Neural cell (in vitro differentiated cells): ENCODE data around the gene LCN9. TPM values are rescaled to one million over a fixed set of nuclear protein-coding genes. Genes with fewer than 3 reads are reported as not detected.

Experiments
- H2AFZ ChIP-seq: fragments of 200-600, 300-800 bp; sonication (generic), shearing (Covaris generic); 2 replicates; pipeline ENCODE4 v1.6.0; 2014; ENCODE audit warnings: low read depth, mild to moderate bottlenecking, antibody characterized with exemption, low read length, moderate library complexity
- H3F3A ChIP-seq: fragments of 200-600 bp; shearing (Covaris generic); 2 replicates; pipeline ENCODE4 v1.6.1; 2016; ENCODE audit warnings: mild to moderate bottlenecking, moderate library complexity, mixed read lengths, antibody characterized with exemption, low read length; ENCODE audit not compliant: insufficient read depth, poor library complexity, severe bottlenecking
- H3K27ac ChIP-seq: fragments of 200-600, 300-800 bp; sonication (generic), shearing (Covaris generic); 2 replicates; pipeline ENCODE4 v1.5.1; 2014; ENCODE audit warnings: mild to moderate bottlenecking, low read length, moderate library complexity
- H3K27me3 ChIP-seq: fragments of 300-800, 200-600 bp; sonication (generic), shearing (Covaris generic); 2 replicates; pipeline ENCODE4 v1.6.0; 2014; ENCODE audit warnings: mild to moderate bottlenecking, low read depth, low read length, moderate library complexity; ENCODE audit not compliant: insufficient read depth
- H3K36me3 ChIP-seq: fragments of 300-800, 200-600 bp; sonication (generic), shearing (Covaris generic); 2 replicates; pipeline ENCODE4 v1.5.1; 2014; ENCODE audit warnings: mild to moderate bottlenecking, antibody characterized with exemption, low read length, moderate library complexity; ENCODE audit not compliant: insufficient read depth
- H3K4me2 ChIP-seq: fragments of 300-800, 200-600 bp; sonication (generic), shearing (Covaris generic); 2 replicates; pipeline ENCODE4 v1.6.0; 2014; ENCODE audit warnings: mild to moderate bottlenecking, low read length
- H3K4me3 ChIP-seq: fragments of 300-800, 200-600 bp; sonication (generic), shearing (Covaris generic); 2 replicates; pipeline ENCODE4 v1.5.1; 2014; ENCODE audit warnings: mild to moderate bottlenecking, low read length, moderate library complexity
- H3K79me2 ChIP-seq: fragments of 200-600 bp; shearing (Covaris generic); replicated peaks from 2 replicates; pipeline ENCODE4 v1.6.0; 2014; ENCODE audit warnings: mild to moderate bottlenecking, low read length, moderate library complexity; ENCODE audit not compliant: insufficient read depth
- H3K9ac ChIP-seq: fragments of 300-800, 200-600 bp; sonication (generic), shearing (Covaris generic); 2 replicates; pipeline ENCODE4 v1.6.1; 2016; ENCODE audit warnings: mild to moderate bottlenecking, low read length, mixed read lengths
- H3K9me2 ChIP-seq: fragments of 200-600 bp; shearing (Covaris generic); 2 replicates; pipeline ENCODE4 v1.6.1; 2016; ENCODE audit warnings: mild to moderate bottlenecking, low read length, mixed read lengths; ENCODE audit not compliant: insufficient read depth
- H3K9me3 ChIP-seq: fragments of 200-600, 300-800 bp; sonication (generic), shearing (Covaris generic); 2 replicates; pipeline ENCODE4 v1.6.1; 2016; ENCODE audit warnings: mild to moderate bottlenecking, mixed run types, low read length, moderate library complexity, mixed read lengths
- H4K20me1 ChIP-seq: fragments of 200-600 bp; shearing (Covaris generic); 2 replicates; pipeline ENCODE4 v1.6.1; 2016; ENCODE audit warnings: mild to moderate bottlenecking, mixed run types; ENCODE audit not compliant: insufficient read depth
- EP300 ChIP-seq: fragments of 450-650 bp; conservative IDR thresholded peaks from 2 replicates; pipeline ENCODE4 v1.6.1; 2014; ENCODE audit warnings: antibody characterized with exemption, mild to moderate bottlenecking, moderate library complexity; ENCODE audit not compliant: poor library complexity, severe bottlenecking
- EZH2 ChIP-seq: fragments of 200-600, 300-800 bp; shearing (Covaris generic), sonication (generic); IDR thresholded peaks from 2 replicates; pipeline ENCODE4 v1.6.1; 2014; ENCODE audit warnings: antibody characterized with exemption, low read length, borderline replicate concordance, mild to moderate bottlenecking; ENCODE audit not compliant: insufficient read depth, poor library complexity, severe bottlenecking
- MXI1 ChIP-seq: fragments of 450-650 bp; conservative IDR thresholded peaks from 2 replicates; pipeline ENCODE4 v1.6.1; 2014; ENCODE audit warnings: antibody characterized with exemption, mild to moderate bottlenecking; ENCODE audit not compliant: poor library complexity, severe bottlenecking
- POLR2AphosphoS5 ChIP-seq: IDR thresholded peaks from 2 replicates; pipeline ENCODE4 v1.6.1; 2012
- RAD21 ChIP-seq: fragments of 450-650 bp; conservative IDR thresholded peaks from 2 replicates; pipeline ENCODE4 v1.6.1; 2014; ENCODE audit warnings: antibody characterized with exemption, mild to moderate bottlenecking, moderate library complexity
- SMC3 ChIP-seq: fragments of 450-650 bp; conservative IDR thresholded peaks from 2 replicates; pipeline ENCODE4 v1.6.1; 2014; ENCODE audit warnings: antibody characterized with exemption, mild to moderate bottlenecking, moderate library complexity; ENCODE audit not compliant: poor library complexity
- TAF1 ChIP-seq: IDR thresholded peaks from 2 replicates; pipeline ENCODE4 v1.6.1; 2012; ENCODE audit warnings: low read depth
- polyA plus RNA-seq: library from polyadenylated mRNA; depleted of rRNA; stranded (reverse); fragments of >200 nt; gene quantifications from 2 replicates; pipeline ENCODE4 v1.2.3, GENCODE V29; 2014
- TF ChIP-seq, protein P1 (sequence below): IDR thresholded peaks from 2 replicates; pipeline ENCODE4 v1.6.1; 2012; ENCODE audit warnings: borderline replicate concordance
- TF ChIP-seq, protein P2 (sequence below): fragments of 450-650 bp; IDR thresholded peaks from 2 replicates; pipeline ENCODE4 v1.5.1; 2014; ENCODE audit warnings: antibody characterized with exemption, mild to moderate bottlenecking, moderate library complexity; ENCODE audit not compliant: poor library complexity, severe bottlenecking

LCN9 gene
- polyA plus RNA-seq, 1 donor from 2014 or later: 2.5 TPM

DNA sequence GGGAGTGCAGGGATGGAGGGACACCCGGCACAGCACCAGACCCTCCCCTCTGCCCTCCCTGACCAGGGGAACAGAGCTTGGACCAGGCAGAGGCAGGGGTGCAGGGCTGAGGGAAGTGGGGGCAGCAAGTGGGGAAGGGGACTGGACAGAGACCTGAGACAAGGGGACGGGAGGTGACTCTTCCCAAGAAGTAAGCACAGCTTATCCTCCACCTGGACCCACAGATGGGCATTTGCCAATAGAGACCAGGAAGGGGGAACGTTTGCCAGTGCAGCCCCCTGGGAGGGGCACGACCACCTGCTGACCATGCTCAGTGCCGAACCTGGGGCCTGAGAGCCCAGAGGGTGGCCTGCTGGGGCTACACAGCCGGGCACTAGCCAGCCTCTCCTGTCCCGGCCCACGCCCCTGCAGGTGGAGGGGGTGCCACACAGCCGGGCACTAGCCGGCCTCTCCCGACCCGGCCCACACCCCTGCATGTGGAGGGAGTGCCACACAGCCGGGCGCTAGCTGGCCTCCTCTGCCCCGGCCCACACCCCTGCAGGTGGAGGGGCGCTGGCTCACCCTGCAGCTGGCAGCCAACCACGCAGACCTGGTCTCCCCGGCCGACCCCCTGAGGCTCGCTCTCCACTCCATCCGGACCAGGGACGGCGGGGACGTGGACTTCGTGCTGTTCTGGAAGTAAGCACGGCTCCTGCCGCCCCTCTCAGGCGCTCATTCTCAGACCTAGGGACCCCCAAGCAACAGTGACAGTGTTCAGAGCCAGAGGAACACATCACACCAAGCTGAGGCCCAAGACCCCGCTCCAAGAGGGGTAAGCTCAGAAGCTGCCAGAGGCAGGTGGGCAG, 48.1 kb upstream of the LCN9 start:
- H3K9me2 ChIP-seq: no peaks in the 10 kb centered on the region
- H3K4me2 ChIP-seq: no peak overlapping the region
- no peaks in the 10 kb centered on the region for H3K27me3 ChIP-seq
- H4K20me1 ChIP-seq: no peaks in the 10 kb centered on the region
- no peaks in the 10 kb centered on the region for H3K9me3 ChIP-seq
- H3K27ac ChIP-seq: no peak overlapping the region
- no peak overlapping the region for H3K9ac ChIP-seq
- H3K4me3 ChIP-seq: no peak overlapping the region
- no peaks in the 10 kb centered on the region for H3F3A ChIP-seq
- TF ChIP-seq POLR2AphosphoS5 (no peak), TAF1 (no peak), SMC3 (no peak), EZH2 (no peak), MXI1 (no peak), RAD21 (no peak), EP300 (no peak)
- TF ChIP-seq, protein P1, sequence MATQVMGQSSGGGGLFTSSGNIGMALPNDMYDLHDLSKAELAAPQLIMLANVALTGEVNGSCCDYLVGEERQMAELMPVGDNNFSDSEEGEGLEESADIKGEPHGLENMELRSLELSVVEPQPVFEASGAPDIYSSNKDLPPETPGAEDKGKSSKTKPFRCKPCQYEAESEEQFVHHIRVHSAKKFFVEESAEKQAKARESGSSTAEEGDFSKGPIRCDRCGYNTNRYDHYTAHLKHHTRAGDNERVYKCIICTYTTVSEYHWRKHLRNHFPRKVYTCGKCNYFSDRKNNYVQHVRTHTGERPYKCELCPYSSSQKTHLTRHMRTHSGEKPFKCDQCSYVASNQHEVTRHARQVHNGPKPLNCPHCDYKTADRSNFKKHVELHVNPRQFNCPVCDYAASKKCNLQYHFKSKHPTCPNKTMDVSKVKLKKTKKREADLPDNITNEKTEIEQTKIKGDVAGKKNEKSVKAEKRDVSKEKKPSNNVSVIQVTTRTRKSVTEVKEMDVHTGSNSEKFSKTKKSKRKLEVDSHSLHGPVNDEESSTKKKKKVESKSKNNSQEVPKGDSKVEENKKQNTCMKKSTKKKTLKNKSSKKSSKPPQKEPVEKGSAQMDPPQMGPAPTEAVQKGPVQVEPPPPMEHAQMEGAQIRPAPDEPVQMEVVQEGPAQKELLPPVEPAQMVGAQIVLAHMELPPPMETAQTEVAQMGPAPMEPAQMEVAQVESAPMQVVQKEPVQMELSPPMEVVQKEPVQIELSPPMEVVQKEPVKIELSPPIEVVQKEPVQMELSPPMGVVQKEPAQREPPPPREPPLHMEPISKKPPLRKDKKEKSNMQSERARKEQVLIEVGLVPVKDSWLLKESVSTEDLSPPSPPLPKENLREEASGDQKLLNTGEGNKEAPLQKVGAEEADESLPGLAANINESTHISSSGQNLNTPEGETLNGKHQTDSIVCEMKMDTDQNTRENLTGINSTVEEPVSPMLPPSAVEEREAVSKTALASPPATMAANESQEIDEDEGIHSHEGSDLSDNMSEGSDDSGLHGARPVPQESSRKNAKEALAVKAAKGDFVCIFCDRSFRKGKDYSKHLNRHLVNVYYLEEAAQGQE: no peak
- TF ChIP-seq, protein P2, sequence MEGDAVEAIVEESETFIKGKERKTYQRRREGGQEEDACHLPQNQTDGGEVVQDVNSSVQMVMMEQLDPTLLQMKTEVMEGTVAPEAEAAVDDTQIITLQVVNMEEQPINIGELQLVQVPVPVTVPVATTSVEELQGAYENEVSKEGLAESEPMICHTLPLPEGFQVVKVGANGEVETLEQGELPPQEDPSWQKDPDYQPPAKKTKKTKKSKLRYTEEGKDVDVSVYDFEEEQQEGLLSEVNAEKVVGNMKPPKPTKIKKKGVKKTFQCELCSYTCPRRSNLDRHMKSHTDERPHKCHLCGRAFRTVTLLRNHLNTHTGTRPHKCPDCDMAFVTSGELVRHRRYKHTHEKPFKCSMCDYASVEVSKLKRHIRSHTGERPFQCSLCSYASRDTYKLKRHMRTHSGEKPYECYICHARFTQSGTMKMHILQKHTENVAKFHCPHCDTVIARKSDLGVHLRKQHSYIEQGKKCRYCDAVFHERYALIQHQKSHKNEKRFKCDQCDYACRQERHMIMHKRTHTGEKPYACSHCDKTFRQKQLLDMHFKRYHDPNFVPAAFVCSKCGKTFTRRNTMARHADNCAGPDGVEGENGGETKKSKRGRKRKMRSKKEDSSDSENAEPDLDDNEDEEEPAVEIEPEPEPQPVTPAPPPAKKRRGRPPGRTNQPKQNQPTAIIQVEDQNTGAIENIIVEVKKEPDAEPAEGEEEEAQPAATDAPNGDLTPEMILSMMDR: no peak
- no peaks in the 10 kb centered on the region for H3K79me2 ChIP-seq
- no peak overlapping the region for H2AFZ ChIP-seq
- H3K36me3 ChIP-seq: no peaks in the 10 kb centered on the region

- Histone ChIP-seq H3K27ac (no peak overlapping the region), H3K9me2 (no peaks in the 10 kb centered on the region), H4K20me1 (no peaks in the 10 kb centered on the region), H3F3A (no peaks in the 10 kb centered on the region), H3K79me2 (no peaks in the 10 kb centered on the region), H3K36me3 (no peaks in the 10 kb centered on the region), H2AFZ (no peak overlapping the region), H3K9me3 (no peaks in the 10 kb centered on the region), H3K4me2 (no peak overlapping the region), H3K27me3 (no peaks in the 10 kb centered on the region), H3K9ac (no peak overlapping the region), H3K4me3 (no peak overlapping the region)
- TF ChIP-seq RAD21 (no peak), SMC3 (no peak), EZH2 (no peak), POLR2AphosphoS5 (no peak), TAF1 (no peak), EP300 (no peak), MXI1 (no peak)
- TF ChIP-seq, protein P2: no peak
- TF ChIP-seq, protein P1: no peak
Measured at GRCh38 chr9:135615666-135616618, 47.2 kb upstream of the LCN9 start.
